ENCODE data around the gene SVEP1. TPM values are rescaled to one million over a fixed set of nuclear protein-coding genes. Genes with fewer than 3 reads are reported as not detected.

SVEP1 gene
- total RNA-seq, 1 donor from 2014 or later = 0.56 TPM

GRCh38 chr9:110526426-110526825 lies 53.1 kb downstream of the SVEP1 start:
- Mint-ChIP-seq H3K36me3 (no peaks in the 10 kb centered on the region), H3K27me3 (ENCODE audit: insufficient read depth, low read depth) (no peaks in the 10 kb centered on the region), H3K9me3 (no peaks in the 10 kb centered on the region), H3K27ac (no peak overlapping the region), H3K4me1 (no peaks in the 10 kb centered on the region), H3K4me3 (no peak overlapping the region)
- no peak for DNase-seq (ENCODE audit: low spot score)
- Histone ChIP-seq H3K79me2 (ENCODE audit: low read depth) (no peaks in the 10 kb centered on the region), H3K4me3 (no peak overlapping the region), H3K9me3 (ENCODE audit: low read depth) (no peaks in the 10 kb centered on the region), H3K27me3 (no peaks in the 10 kb centered on the region), H3K36me3 (no peaks in the 10 kb centered on the region), H3F3A (ENCODE audit: low read depth) (no peaks in the 10 kb centered on the region), H4K20me1 (ENCODE audit: low read depth) (no peaks in the 10 kb centered on the region), H3K4me1 (no peaks in the 10 kb centered on the region), H3K4me2 (no peak overlapping the region), H3K9ac (no peak overlapping the region), H3K27ac (no peak overlapping the region), H2AFZ (replicated peaks) (no peak overlapping the region)
- TF ChIP-seq EZH2 (IDR thresholded peaks at IDR 0.05) (no peak), EZH2phosphoT487 (IDR thresholded peaks at IDR 0.05) (no peak), CTCF (IDR thresholded peaks at IDR 0.05) (no peak)

- no peak for DNase-seq (ENCODE audit: low spot score)
- H3K79me2 ChIP-seq (ENCODE audit: low read depth) = no peaks in the 10 kb centered on the region
- no peaks in the 10 kb centered on the region for H4K20me1 ChIP-seq (ENCODE audit: low read depth)
- H3K4me1 Mint-ChIP-seq = no peaks in the 10 kb centered on the region
- no peaks in the 10 kb centered on the region for H3K36me3 ChIP-seq
- H3K36me3 Mint-ChIP-seq = no peaks in the 10 kb centered on the region
- H3K4me1 ChIP-seq = no peaks in the 10 kb centered on the region
- no peak overlapping the region for H3K27ac ChIP-seq
- H3K9me3 ChIP-seq (ENCODE audit: low read depth) = no peaks in the 10 kb centered on the region
- no peak overlapping the region for H3K27ac Mint-ChIP-seq
- no peaks in the 10 kb centered on the region for H3K27me3 Mint-ChIP-seq (ENCODE audit: insufficient read depth, low read depth)
- no peak overlapping the region for H3K4me3 Mint-ChIP-seq
- H3K9ac ChIP-seq = no peak overlapping the region
- no peak overlapping the region for H3K4me2 ChIP-seq
- H2AFZ ChIP-seq (replicated peaks) = no peak overlapping the region
- H3K27me3 ChIP-seq = no peaks in the 10 kb centered on the region
- no peaks in the 10 kb centered on the region for H3K9me3 Mint-ChIP-seq
- H3F3A ChIP-seq (ENCODE audit: low read depth) = no peaks in the 10 kb centered on the region
- H3K4me3 ChIP-seq = no peak overlapping the region
- TF ChIP-seq EZH2 (IDR thresholded peaks at IDR 0.05) (no peak), EZH2phosphoT487 (IDR thresholded peaks at IDR 0.05) (no peak), CTCF (IDR thresholded peaks at IDR 0.05) (no peak)
These were observed 58.3 kb downstream of the SVEP1 start for GRCh38 chr9:110521206-110521605.

- H3K27me3 ChIP-seq = no peaks in the 10 kb centered on the region
- H3K79me2 ChIP-seq (ENCODE audit: low read depth) = no peaks in the 10 kb centered on the region
- H3K9ac ChIP-seq = no peak overlapping the region
- Mint-ChIP-seq H3K4me1 (no peaks in the 10 kb centered on the region), H3K4me3 (no peak overlapping the region), H3K9me3 (no peaks in the 10 kb centered on the region), H3K36me3 (no peaks in the 10 kb centered on the region), H3K27ac (no peak overlapping the region), H3K27me3 (ENCODE audit: insufficient read depth, low read depth) (no peaks in the 10 kb centered on the region)
- H3K4me1 ChIP-seq = no peaks in the 10 kb centered on the region
- no peaks in the 10 kb centered on the region for H3K36me3 ChIP-seq
- DNase-seq (ENCODE audit: low spot score) = no peak
- TF ChIP-seq CTCF (IDR thresholded peaks at IDR 0.05) = no peak
- TF ChIP-seq EZH2phosphoT487 (IDR thresholded peaks at IDR 0.05) = no peak
- TF ChIP-seq EZH2 (IDR thresholded peaks at IDR 0.05) = no peak
- no peak overlapping the region for H3K4me2 ChIP-seq
- no peak overlapping the region for H2AFZ ChIP-seq (replicated peaks)
- no peak overlapping the region for H3K4me3 ChIP-seq
- no peaks in the 10 kb centered on the region for H3K9me3 ChIP-seq (ENCODE audit: low read depth)
- H3K27ac ChIP-seq = no peak overlapping the region
- H4K20me1 ChIP-seq (ENCODE audit: low read depth) = no peaks in the 10 kb centered on the region
- no peaks in the 10 kb centered on the region for H3F3A ChIP-seq (ENCODE audit: low read depth)
These were observed 59.3 kb downstream of the SVEP1 start for GRCh38 chr9:110520120-110520701.

Measured in neural progenitor cell (in vitro differentiated cells).